NCI-H1417 treated with DMSO at 0.1 percent for 48 hours (cell line): ENCODE measurements around the gene TF.
"Not testable (repeated sequence)": the region's sequence is repeated elsewhere in the genome, so short reads cannot be mapped to it uniquely, and the experiment has no call there.

Source experiments
- DNase-seq: peaks from one replicate; lab custom pipeline; 2025; lab: John Stamatoyannopoulos, UW

Gene TF

DNA sequence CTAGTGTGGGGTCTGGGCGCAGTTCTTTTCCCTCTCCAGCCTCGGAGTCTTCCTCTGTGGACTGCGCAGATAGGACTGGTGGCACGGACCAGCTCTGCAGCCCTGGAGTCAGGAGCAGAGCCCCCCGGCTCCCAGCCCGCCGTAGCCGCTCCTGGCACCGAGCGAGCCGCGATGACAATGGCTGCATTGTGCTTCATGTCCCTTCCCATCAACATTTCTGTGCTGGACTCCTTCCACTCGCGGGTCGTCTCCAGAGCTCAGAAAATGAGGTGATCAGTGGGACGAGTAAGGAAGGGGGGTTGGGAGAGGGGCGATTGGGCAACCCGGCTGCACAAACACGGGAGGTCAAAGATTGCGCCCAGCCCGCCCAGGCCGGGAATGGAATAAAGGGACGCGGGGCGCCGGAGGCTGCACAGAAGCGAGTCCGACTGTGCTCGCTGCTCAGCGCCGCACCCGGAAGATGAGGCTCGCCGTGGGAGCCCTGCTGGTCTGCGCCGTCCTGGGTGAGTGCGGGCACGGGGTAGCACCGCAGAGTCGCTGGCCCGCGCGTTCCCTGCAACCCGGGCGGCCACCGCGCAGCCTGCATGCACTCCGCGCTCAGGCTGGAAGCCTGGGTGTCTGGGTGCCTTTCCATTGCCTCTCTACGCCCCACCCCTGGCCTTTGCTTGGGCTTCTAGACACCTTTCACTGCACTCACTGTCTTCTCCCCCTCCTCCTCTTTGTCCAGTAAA lies at the start of gene TF:
TF (plus strand) TSS at position 413 of the 731 bp plus-strand sequence; CDS start at position 461, 48 bp downstream.
- DNase-seq = no peak

DNA sequence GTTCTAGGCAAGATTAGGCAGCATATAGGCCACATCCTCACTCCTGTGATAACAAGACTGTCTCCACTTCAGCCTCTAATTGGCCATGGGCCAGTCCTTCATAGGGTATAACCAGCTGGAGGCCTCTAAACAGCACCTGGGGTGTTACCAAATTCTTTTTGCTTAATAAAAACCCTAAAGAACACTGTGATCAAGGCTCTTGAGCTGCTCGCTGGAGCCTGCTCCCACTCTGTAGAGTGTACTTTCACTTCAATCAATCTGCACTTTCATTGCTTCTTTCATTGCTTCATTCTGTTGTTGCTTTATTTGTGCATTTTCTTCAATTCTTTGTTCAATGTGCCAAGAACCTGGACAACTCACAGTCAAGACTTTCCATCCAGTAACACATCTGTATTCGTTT lies 48.2 kb upstream of the TF start:
- DNase-seq = no peak

DNA sequence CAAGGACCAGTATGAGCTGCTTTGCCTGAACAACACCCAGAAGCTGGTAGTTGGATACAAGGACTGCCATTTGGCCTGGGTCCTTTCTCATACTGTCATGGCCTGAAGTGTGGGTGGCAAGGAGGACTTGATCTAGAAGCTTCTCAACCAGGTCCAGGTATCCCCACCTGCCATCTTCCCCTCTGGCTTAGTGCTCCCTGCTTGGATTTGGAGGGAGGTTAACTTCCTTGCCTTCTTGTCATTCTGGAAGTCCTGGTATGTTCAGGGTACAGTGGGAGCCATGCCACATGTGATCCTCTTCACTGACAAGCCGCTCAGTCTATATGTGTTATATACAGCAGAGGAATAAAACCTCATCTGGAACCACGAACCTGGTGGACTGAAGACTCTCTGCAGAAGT lies 46.7 kb upstream of the TF start:
- no peak for DNase-seq

DNA sequence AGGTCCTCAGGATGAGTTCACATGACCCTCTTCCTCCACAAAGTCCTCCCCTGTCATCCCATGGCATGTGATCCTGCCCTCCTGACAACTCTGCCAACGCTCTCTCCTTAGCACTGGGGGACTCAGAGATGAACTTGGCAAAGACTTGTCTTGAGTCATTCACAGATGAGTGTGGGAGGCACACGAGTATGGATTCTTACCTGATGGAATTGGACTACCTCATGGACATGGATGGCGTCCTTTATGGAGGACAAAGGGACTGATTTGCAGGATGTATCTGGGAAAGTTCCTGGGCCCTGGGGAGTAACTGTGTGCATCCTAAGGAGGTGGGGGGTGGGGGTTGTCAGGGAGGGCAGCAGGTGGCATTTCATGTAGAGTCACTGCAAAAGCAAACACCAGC lies 46.3 kb upstream of the TF start:
- no peak for DNase-seq

DNA sequence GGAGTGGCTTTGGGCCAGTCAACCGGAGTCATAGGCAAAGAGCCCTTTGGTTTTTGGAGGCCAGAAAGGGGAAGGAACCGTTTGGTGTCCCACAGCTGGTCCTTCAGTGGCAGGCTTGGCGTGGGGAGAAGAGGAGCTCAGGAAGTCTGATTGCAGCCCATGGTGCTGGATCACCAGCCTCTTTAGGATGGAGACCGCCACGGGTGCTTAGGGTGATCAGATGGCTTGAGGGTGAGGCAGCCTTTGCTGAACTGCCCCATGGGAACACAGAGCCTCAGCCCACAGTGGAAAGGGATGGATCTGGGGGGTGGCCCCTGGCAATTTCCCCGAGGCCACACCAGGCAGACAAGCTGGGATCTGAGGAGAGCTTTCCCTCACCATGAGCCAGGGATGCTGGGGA lies 45.8 kb upstream of the TF start:
- DNase-seq = no peak

DNA sequence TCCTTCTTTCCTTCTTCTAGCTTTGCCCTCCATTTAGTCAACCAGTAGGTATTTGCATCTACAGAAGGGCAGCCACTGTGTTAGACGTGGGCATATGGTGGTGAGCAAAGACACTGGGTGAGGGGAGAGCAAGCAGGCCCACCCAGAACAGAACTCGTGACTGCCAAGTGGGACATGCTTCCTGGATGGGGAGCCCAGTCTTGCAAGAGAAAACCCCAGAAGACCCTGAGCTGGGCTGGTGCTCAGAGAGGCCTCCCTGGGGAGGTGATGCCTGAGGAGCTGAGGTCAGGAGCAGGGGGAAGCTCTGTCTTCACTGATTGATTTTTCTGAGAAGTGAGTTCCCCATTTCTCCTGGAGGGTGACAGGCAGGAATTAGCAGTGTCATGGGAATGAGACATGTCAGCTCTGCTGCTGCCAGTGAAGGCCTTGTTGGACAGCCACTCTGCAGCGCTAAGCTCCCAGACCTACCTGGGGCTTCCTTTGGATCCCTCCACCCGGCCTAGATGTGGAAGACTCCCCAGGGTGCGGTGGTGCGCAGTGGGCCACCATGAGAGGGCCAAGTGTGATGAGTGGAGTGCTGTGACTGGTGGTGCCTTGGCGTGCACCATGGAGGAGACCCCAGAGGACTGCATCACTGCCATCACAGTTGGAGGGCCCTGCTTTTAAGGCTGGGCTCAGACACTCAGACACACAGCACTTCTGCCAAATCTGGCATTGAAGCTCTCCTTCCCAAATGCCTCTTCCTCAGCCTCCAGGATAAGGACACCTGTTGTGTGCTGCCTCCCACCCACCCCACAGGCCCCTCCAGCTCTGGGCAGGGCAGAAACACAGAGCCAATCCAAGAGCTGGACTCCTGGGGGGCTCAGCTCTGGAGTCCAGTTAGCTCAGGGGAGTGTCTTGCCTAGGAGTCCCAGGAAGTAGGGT lies 44.5 kb upstream of the TF start:
- DNase-seq = no peak

DNA sequence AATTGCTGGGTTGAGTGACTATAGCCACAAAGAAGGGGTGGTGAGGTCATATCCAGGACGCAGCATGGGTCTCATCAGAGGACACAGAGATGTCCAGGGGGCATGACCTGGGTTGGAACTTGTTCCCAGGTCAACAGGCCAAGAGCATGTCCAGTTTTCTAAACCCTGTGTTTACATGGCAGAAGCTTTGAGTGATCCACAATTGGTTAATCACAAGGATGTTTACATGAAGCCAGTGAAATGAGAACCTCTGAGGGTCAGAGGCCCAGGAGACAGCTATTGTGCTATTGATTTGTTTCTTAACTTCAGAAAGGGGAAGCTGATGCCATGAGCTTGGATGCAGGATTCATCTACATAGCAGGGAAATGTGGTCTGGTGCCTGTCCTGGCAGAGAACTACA lies 42.3 kb upstream of the TF start:
- no peak for DNase-seq

DNA sequence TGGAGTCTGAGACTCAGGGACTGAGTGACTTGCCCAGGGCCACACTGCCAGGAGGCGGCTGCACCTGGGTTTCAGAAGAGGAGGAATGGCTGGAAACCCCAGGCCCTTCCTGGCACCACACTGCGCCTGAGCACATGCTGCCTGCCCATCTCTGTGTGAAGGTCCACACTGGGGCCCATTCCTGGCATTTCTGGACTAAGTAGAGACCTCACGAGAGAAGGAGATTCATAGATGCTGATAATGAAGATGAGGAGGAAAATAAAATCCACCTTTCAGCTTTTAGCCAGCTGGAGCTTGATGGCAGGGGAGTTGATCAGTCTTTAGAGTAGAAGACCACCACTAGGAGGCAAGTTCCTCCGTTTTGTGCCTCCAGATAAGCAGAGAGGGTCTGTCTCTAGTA lies 40.2 kb upstream of the TF start:
- no peak for DNase-seq

DNA sequence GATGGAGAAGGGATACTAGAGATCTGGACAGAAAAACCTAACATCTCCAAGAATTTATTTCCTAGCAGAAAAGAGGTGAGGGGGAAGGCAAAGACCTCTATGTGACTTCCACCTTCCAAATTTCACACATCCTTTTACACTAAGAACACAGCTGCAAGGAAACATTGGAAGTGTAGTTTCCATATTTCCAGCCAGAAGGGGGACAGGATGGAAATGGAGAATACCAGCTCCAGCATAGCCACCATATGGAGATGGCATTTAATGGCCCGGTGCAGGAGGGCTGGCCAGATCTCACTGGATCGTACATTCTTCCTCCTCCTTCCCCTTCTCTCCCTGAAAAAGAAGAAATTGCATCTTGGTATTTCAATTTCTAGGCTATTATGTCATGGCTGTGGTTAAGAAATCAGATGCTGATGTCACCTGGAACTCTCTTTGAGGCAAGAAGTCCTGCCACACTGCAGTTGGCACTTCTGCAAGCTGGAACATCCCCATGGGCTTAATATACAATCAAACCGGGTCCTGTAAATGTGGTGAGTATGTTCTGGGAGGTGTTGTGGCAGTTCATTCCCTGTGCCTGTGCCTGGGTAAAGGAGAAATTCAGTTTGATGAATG lies 36.9 kb upstream of the TF start:
- no peak for DNase-seq

DNA sequence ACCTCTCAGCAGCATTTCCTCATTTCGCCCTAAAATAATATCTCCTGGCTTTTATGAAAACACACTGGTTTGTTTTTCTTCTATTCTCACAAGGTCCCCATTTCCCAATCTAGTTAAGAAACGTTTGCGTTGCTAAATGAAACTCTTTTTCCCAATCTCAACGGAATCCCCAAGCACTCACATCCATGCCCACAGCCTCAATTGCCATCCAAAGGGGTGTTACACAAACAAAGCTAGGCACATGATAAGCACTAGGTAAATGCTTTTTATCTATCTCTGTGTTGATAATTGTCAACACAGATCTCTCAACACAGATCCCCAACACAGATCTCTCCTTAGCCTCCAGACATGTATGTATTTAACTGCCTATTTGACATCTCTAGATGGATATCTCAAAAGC lies 35.2 kb upstream of the TF start:
- DNase-seq = no peak

DNA sequence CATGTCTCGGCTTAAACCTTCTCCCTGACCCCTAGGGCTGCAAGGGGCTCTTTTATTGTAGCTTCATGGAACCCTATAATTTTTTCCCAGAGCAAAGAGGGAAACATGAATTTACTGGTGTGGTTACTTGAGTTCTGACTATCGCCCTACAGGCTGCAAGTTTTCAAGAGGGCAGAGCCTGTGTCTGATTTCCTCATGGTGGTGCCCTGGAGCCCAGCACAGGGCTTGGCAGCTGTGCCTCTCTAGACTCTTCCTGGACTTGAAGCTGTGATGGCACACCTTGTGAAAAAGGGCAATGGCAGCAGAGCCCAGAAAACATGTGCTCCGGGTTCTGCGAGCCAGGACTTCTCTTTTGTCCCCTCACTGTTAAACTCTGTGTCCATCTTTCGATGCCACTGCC lies 34.2 kb upstream of the TF start:
- DNase-seq = no peak

DNA sequence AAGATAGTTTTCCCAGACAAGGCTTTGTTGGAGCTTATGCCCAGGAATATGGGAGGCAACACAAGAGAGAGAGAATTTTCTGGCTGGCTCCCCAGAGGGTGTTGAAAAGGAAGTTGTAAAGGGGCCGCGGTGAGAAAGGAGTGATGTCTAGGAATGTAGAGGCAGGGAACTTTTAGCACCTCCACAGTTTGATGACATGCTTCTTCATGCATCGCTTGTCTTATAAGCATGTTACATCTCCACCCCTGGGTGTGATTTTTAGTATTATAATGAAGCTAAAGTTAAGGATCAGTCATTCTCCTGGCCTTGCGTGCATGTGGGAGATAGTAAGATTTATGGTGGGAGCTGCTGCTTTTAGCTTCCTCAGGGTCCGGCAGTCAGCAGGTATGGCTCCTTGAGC lies 32.8 kb upstream of the TF start:
- DNase-seq = no peak

DNA sequence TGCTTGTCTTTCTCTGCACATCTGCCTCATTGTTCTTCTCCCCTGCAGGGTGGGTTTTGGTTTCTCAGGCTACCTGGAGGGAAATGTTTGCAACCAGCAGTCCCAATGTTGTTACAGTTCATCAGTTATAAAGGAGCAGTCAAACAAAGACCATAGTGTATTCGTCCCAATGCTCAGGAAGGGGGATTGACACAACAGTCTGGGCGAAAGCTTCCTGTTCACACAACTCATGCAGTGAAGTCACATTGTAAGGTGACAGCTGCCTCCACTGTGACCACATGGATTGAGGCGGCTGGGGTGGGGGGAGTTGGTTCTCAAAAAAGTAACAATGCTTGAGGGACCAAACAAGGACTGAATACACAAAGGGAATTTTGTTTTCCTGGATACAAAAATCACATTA lies 28.8 kb upstream of the TF start:
- DNase-seq = no peak

DNA sequence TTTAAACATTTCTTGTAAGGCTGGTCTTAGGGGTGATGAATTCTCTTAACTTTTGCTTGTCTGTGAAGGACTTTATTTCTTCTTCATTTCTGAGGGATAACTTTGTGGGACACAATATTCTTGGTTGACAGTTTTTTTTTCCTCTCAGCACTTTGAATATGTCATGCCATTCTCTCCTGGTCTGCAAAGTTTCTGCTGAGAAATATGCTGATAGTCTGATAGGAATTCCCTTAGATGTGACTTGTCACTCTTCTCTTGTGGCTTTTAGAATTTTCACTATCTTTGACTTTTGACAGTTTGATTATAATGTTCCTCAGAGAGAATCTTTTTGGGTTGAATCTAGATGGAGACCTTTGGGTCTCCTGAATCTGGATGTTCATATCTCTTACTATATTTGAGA lies 23.3 kb upstream of the TF start:
- DNase-seq = no peak

DNA sequence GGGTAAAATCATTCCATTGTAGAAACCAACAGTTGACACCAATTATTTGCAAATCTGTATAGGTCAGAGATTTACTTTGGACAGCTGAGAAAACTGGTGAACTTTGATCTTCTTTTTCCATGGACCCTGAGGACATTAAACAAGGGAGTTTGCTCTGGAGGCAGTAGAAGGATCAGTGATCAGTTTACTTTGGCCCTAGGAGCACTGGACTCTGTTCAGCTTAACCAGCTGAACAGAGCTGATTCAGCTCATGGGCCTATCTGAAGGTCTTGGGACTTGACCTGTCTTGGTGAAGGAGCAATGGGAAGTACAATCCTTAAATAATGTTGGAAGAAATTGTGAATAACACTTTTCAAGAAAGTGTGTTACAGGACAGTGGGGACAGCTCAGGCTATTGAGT lies 15.2 kb upstream of the TF start:
- DNase-seq = no peak

DNA sequence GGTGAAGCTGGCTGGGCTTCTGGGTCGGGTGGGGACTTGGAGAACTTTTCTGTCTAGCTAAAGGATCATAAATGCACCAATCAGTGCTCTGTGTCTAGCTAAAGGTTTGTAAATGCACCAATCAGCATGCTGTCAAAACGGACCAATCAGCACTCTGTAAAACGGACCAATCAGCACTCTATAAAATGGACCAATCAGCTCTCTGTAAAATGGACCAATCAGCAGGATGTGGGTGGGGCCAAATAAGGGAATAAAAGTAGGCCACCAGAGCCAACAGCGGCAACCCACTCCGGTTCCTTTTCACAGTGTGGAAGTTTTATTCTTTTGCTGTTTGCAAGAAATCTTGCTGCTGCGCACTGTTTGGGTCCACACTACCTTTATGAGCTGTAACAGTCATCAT lies 14.0 kb upstream of the TF start:
- DNase-seq = not testable (repeated sequence)

DNA sequence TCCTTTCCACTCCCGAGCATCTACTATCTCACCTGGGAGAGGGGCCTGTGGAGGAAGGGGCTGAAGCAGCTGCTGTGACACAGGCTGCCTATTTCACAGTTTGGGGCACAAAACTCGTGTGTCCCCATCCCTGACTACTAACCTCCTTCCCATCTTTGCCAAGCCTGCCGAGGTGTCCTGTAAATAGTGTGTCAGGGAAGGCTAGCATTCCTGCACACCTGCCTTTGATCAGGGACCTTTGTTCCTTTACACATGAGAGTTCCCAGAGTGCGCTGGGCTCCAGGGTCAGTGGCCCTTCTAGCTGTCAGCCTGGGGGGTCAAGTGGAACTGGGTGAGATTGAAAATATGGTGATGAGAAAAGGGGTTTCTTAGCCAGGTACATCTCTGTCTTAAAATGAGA lies 13.0 kb upstream of the TF start:
- no peak for DNase-seq

DNA sequence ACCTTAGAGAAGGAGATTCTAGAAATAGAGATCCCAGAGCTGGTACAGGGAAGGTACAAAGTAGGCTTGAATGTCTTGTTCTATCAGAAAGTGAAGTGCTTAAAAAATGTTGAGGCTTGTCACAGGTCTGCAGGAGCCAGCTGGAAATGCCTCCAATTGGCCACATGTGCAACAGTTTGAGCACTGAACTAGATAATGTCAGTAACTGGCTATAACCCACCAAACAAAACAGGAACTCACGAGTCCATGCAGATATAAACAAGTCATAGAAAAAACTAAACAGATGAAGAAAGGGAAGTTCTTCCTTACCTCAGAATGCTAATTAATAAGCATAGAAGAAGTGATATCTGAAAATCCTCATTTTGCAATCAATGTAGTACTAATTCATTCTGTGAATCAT lies 11.9 kb upstream of the TF start:
- DNase-seq = no peak

DNA sequence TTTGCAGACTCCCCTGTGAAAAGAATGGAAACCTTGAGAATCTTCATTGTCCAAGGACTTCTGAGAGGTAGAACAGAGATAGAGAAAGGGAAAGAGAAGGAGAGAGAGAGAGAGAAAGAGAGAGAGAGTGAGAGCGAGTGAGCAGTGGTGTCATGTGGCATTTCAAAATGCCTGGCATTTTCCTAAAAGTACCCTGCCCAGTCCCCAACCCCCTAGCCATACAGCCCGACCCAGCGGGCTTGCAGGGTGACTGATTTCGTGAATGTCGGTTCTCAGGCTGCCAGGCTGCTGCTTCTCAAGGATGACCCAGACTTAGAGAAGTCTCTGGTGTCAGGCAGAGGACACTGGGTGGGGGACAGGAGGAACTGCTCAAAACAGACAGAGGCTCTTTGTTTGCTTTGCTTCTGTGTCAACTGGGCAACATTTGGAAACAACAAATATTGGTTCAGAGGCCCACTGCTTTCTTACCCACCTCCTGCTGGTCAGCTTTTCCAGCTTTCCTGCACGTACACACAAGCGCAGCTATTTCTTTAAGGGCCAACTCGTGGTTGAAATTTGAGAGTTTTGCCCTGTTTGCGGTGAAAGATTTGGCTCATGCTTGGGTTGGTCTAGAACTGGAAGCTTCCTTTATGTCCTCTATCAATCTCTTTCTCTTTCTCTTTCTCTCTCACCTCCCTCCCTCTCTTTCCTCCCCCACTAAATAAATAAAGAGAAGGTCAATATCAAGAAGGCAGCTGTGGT lies 3.7 kb upstream of the TF start:
- no peak for DNase-seq

DNA sequence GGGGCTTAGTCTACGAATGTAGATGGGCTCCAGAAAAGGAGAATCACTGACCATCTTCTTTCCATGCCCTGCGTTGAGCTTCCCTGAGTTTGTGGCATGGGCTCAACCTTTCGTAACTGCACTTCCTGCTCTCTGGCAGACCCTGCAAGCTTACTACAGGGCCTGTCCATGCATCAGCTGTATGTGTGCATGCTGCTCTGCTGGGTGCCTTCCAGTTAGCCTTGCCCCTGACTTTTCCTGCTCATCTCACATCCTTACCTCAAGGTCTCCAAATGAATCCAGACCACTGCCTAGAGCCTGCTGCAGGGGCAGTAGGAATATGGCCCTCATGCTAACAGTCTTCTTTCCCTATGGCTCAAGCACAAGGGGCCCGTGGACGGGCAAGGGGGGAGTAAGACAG lies 2.0 kb upstream of the TF start:
- no peak for DNase-seq

DNA sequence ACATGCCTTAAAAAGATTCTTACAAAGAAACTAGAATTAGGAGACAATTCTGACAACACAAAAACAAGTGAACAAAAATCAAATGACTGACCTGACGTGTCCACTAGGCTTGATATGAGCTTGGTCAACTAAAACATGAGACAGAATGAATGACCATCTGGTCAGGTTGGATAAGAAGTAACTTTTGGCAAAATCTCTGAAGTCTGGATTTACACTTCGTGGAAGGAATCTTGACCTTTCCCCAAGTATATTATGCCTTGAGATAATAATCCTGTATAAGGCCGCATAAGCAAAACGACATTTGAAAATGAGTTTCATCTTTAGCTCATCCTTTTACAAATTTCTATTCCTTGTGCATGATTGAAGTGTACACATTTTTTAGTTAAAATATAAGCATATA lies 1.1 kb upstream of the TF start:
- DNase-seq = no peak

DNA sequence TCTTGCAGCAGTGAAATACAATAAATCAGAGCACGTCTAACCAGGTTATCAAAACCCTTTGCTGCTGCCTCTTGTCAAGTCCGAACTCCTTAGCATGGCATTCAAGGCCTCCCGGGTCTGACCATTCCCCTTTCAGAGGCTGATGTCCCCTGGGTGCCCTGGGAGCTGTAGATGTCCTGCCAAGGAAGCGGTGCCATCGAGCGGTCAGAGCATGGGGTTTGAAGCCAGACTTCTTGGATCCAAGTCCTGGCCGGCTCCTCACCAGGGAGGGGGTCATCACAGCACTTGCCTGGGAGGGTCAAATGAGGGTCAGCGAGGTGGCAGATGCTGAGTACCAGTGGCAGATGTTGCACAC lies 496 bp downstream of the TF start:
- DNase-seq = no peak

DNA sequence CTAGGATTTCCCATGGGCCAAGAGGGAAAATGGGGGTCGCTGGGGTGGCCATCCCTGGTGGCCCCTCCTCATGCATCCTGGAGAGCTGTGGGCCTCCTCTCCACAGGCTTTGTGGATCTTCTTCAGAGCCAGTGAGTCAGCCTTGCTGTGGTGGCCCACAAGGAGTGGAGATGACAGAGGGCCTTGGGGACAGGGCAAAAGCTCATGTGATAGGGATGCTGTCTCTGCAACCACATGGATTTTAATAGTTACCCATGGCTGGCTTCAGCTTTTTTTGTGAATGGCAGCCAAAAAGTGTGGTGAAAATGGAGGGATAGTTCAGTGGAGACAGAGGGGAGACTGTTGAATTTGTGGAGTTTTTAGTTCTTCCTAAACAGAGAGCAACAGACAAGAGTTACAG lies 1.2 kb downstream of the TF start:
- DNase-seq = no peak
